Natural killer cell (primary cell): Measurements from ENCODE around the gene APEX1. TPM values are rescaled to one million over a fixed set of nuclear protein-coding genes. Genes with fewer than 3 reads are reported as not detected.

Experiments used
- ATAC-seq, 3 donors: fragments of 150-1000 bp in 2 of 3; fragments of 200-7000 bp in 1 of 3; cut with Tn5 transposase; 1 replicate in 1 of 3; 2 replicates in 2 of 3; pipeline ENCODE4 v1.10.0; 2021; ENCODE audit warnings: mild to moderate bottlenecking in 2 of 3, moderate library complexity in 2 of 3
- DNase-seq, 2 donors: peaks; one replicate each; pipeline versions ENCODE4 v3.0.0 to v3.0.0-alpha.2; 2013 to 2021; ENCODE audit warnings: mixed read lengths in 1 of 2
- H3K27ac ChIP-seq: one replicate; pipeline ENCODE4 v1.5.1; 2013; ENCODE audit warnings: mild to moderate bottlenecking, low read length
- H3K27me3 ChIP-seq: one replicate; pipeline ENCODE4 v1.6.1; 2013; ENCODE audit warnings: low read length; ENCODE audit not compliant: control insufficient read depth, insufficient read depth
- H3K36me3 ChIP-seq: one replicate; pipeline ENCODE4 v1.6.1; 2013; ENCODE audit warnings: low read length; ENCODE audit not compliant: control insufficient read depth, insufficient read depth
- H3K4me1 ChIP-seq: one replicate; pipeline ENCODE4 v1.6.1; 2013; ENCODE audit warnings: low read length; ENCODE audit not compliant: control insufficient read depth, insufficient read depth
- H3K4me3 ChIP-seq: one replicate; pipeline ENCODE4 v1.5.1; 2013; ENCODE audit warnings: low read length
- H3K9me3 ChIP-seq: one replicate; pipeline ENCODE4 v1.6.1; 2013; ENCODE audit warnings: low read length; ENCODE audit not compliant: control insufficient read depth, insufficient read depth
- H3K27ac Mint-ChIP-seq, 2 donors: one replicate each; pipeline ENCODE4 v1.8.0; 2022; ENCODE audit warnings: mild to moderate bottlenecking in 2 of 2, mixed read lengths in 2 of 2, moderate library complexity in 1 of 2
- H3K27me3 Mint-ChIP-seq, 2 donors: one replicate each; pipeline ENCODE4 v1.8.0; 2022; ENCODE audit warnings: low read depth in 2 of 2, mixed read lengths in 2 of 2
- H3K36me3 Mint-ChIP-seq: one replicate; pipeline ENCODE4 v1.8.0; 2022; ENCODE audit warnings: mixed read lengths
- H3K4me1 Mint-ChIP-seq, 2 donors: one replicate each; pipeline ENCODE4 v1.8.0; 2022; ENCODE audit warnings: mixed read lengths in 2 of 2
- H3K4me3 Mint-ChIP-seq: one replicate; pipeline ENCODE4 v1.8.0; 2022; ENCODE audit warnings: mild to moderate bottlenecking, moderate library complexity, mixed read lengths
- H3K9me3 Mint-ChIP-seq, 2 donors: one replicate each; pipeline ENCODE4 v1.8.0; 2022; ENCODE audit warnings: mixed read lengths in 2 of 2
- WGBS: methylation state at CpG from one replicate; pipeline ENCODE4 v1.1.7; 2013; ENCODE audit warnings: missing lambda C conversion rate; ENCODE audit not compliant: insufficient coverage; 5-methylcytosine and 5-hydroxymethylcytosine counted together
- intact Hi-C: fragments of 100-400 bp; cut with micrococcal nuclease; formaldehyde crosslinking; loops from one replicate; pipeline ENCODE4 v1.14.2; 2022
- total RNA-seq, 4 donors: library from RNA; stranded (reverse); fragments of 120-200 nt in 1 of 4; gene quantifications; one replicate each; pipeline versions ENCODE4 v1.2.3 to v1.2.4, GENCODE V29; 2013 to 2022
- TF ChIP-seq, protein P1 (sequence below): fragments of 200-600 bp; IDR thresholded peaks from one replicate; pipeline ENCODE4 v1.8.0; 2022; ENCODE audit warnings: antibody characterized with exemption

Gene APEX1
- total RNA-seq, 3 donors from 2014 or later (not counting 1 experiment from before 2014, with no cell fraction given): 66.0 to 77.6 (median 74.9) TPM

DNA sequence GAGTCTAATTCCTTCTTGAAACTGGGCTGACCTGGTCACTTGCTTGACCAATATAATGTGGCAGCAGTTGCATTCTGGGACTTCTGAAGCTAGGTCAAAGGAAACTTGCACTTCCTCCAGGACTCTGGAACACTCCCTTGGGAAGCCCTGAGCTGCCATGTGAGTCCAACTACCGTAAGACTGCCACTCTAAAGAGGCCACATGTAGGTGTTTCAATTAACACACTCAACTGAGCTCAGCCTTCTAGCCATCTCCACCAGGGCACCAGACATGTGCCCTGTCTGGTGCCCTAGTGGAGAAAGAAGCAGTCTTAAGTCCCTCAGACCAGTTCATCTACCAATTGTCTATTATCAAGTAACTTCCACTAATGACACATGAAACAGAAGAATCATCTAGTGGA lies 35.6 kb upstream of the APEX1 start:
- no peaks in the 10 kb centered on the region for H3K27me3 Mint-ChIP-seq
- no peak overlapping the region for H3K27ac Mint-ChIP-seq
- WGBS: 88% methylated on average over 1 of the region's 1 CpG
- no peak for DNase-seq
- peaks cover 2% of the 10 kb centered on the region for H3K4me1 ChIP-seq
- intact Hi-C loops: no loop called here
- H3K9me3 Mint-ChIP-seq: no peaks in the 10 kb centered on the region
- H3K36me3 Mint-ChIP-seq: no peaks in the 10 kb centered on the region
- no peak overlapping the region for H3K4me3 ChIP-seq
- ATAC-seq: no peak
- H3K27me3 ChIP-seq: no peaks in the 10 kb centered on the region
- H3K27ac ChIP-seq: no peak overlapping the region
- peaks cover 6% of the 10 kb centered on the region in 2 donors for H3K4me1 Mint-ChIP-seq
- TF ChIP-seq, protein P1, sequence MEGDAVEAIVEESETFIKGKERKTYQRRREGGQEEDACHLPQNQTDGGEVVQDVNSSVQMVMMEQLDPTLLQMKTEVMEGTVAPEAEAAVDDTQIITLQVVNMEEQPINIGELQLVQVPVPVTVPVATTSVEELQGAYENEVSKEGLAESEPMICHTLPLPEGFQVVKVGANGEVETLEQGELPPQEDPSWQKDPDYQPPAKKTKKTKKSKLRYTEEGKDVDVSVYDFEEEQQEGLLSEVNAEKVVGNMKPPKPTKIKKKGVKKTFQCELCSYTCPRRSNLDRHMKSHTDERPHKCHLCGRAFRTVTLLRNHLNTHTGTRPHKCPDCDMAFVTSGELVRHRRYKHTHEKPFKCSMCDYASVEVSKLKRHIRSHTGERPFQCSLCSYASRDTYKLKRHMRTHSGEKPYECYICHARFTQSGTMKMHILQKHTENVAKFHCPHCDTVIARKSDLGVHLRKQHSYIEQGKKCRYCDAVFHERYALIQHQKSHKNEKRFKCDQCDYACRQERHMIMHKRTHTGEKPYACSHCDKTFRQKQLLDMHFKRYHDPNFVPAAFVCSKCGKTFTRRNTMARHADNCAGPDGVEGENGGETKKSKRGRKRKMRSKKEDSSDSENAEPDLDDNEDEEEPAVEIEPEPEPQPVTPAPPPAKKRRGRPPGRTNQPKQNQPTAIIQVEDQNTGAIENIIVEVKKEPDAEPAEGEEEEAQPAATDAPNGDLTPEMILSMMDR: no peak
- H3K36me3 ChIP-seq: no peaks in the 10 kb centered on the region
- no peak overlapping the region for H3K4me3 Mint-ChIP-seq
- no peaks in the 10 kb centered on the region for H3K9me3 ChIP-seq

DNA sequence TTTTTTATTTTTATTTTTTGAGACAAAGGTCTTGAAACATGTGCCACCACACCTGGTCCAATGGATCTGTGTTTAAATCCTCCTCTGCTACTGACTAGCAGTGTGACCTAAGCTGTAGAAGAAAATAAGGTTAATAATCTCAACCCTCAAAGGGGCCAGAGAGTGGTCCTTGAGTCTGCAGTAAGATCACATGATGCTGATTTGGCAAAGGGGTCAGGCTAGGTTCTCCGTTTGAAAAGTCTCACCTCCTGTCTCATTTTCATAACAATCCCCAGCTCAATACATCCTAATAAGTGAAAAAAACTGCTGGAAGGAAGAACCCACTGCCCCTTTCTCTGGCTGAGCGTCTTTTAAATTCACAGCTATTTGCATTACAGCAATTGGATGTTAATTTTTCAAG lies 33.8 kb upstream of the APEX1 start:
- 82% methylated on average over 2 of the region's 2 CpGs for WGBS
- H3K27ac Mint-ChIP-seq: no peak overlapping the region
- intact Hi-C loops: no loop called here
- ATAC-seq: no peak
- no peaks in the 10 kb centered on the region for H3K9me3 Mint-ChIP-seq
- H3K27me3 ChIP-seq: no peaks in the 10 kb centered on the region
- no peak for DNase-seq
- H3K4me1 ChIP-seq: no peaks in the 10 kb centered on the region
- no peaks in the 10 kb centered on the region for H3K36me3 Mint-ChIP-seq
- no peaks in the 10 kb centered on the region for H3K36me3 ChIP-seq
- no peaks in the 10 kb centered on the region for H3K4me1 Mint-ChIP-seq
- no peak overlapping the region for H3K4me3 ChIP-seq
- no peak overlapping the region for H3K4me3 Mint-ChIP-seq
- H3K27ac ChIP-seq: no peak overlapping the region
- TF ChIP-seq, protein P1: no peak
- no peaks in the 10 kb centered on the region for H3K27me3 Mint-ChIP-seq
- H3K9me3 ChIP-seq: no peaks in the 10 kb centered on the region

DNA sequence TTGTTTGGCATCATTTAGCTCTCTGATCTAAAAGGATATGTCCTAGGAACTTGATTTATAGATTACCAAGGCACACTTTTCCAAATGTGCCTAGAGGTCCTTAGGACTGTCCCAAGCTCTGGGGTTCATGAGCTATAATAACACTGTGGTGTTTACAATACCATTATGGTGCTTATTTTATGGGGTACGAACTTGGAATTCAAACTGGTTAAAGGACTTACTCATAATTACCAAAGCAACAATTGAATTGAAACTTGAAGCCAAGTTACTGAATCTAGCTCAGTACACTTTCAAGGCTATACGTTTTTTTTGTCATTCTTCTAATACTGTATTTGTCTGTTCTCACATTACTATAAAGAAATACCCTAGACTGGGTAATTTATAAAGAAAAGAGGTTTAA lies 32.1 kb upstream of the APEX1 start:
- intact Hi-C loops: no loop called here
- 100% methylated on average over 1 of the region's 2 CpGs for WGBS

DNA sequence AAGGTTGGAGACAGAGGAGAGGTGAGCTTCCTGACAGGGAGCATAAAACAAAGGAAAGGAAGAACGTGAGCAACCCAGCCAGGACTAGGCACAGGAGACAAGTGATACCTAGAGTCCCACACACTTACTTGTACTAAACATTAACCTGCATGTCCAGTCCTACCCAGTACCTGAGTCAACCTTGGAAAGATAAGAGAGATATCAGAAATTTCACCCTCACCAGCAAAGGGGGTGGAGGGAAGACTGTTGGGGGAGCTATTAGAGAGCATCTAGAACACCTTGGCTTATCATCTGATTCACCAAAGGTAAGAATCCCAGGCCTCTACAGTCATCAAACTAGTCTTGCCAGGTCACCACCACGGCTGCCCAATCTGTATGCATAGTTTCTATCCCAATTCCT lies 30.2 kb upstream of the APEX1 start:
- Mint-ChIP-seq H3K27ac (no peak overlapping the region), H3K36me3 (no peaks in the 10 kb centered on the region), H3K4me1 (peaks cover 23 to 26% of the 10 kb centered on the region in 2 donors), H3K9me3 (no peaks in the 10 kb centered on the region), H3K27me3 (no peaks in the 10 kb centered on the region), H3K4me3 (no peak overlapping the region)
- peaks cover 27% of the 10 kb centered on the region for H3K4me1 ChIP-seq
- TF ChIP-seq, protein P1: no peak
- no peak overlapping the region for H3K4me3 ChIP-seq
- ATAC-seq: no peak
- intact Hi-C loops: no loop called here
- no peaks in the 10 kb centered on the region for H3K36me3 ChIP-seq
- DNase-seq: no peak
- no peaks in the 10 kb centered on the region for H3K9me3 ChIP-seq
- H3K27ac ChIP-seq: no peak overlapping the region
- no peaks in the 10 kb centered on the region for H3K27me3 ChIP-seq
- WGBS: 44% methylated on average over 2 of the region's 2 CpGs

More for the DNA sequence above, 32.1 kb upstream of the APEX1 start:
- H3K36me3 Mint-ChIP-seq: no peaks in the 10 kb centered on the region
- no peaks in the 10 kb centered on the region for H3K27me3 Mint-ChIP-seq
- no peak overlapping the region for H3K4me3 ChIP-seq
- H3K9me3 ChIP-seq: no peaks in the 10 kb centered on the region
- no peaks in the 10 kb centered on the region for H3K27me3 ChIP-seq
- H3K4me3 Mint-ChIP-seq: no peak overlapping the region
- ATAC-seq (no peak), DNase-seq (no peak)
- peaks cover 8% of the 10 kb centered on the region for H3K4me1 ChIP-seq
- H3K27ac Mint-ChIP-seq: no peak overlapping the region
- no peaks in the 10 kb centered on the region for H3K36me3 ChIP-seq
- TF ChIP-seq, protein P1: no peak
- no peaks in the 10 kb centered on the region for H3K9me3 Mint-ChIP-seq
- peaks cover 9% of the 10 kb centered on the region in 2 donors for H3K4me1 Mint-ChIP-seq
- no peak overlapping the region for H3K27ac ChIP-seq
